HepG2 (cell line): ENCODE measurements around the gene MYCBP2. TPM values are rescaled to one million over a fixed set of nuclear protein-coding genes. Genes with fewer than 3 reads are reported as not detected.

Source experiments
- ATAC-seq: fragments of 200-7000 bp; cut with Tn5 transposase; 3 replicates; pipeline ENCODE4 v1.9.1; 2020; ENCODE audit warnings: mild to moderate bottlenecking, moderate library complexity
- BruUV-seq: library from RNA; stranded (reverse); fragments of 400-500 nt; replicated peaks from 2 replicates; lab custom pipeline; 2021; lab: Mats Ljungman, UMichigan
- CTCF ChIA-PET: fragments of 300-600 bp; formaldehyde crosslinking; extraction: SDS; loops from one replicate; lab custom pipeline; 2021; ENCODE audit warnings: low total read pairs, inconsistent platforms, low intra/inter-chr PET ratio; lab: Yijun Ruan, JAX
- POLR2A ChIA-PET: fragments of 350-600 bp; sonication (Branson Sonifier 250); formaldehyde crosslinking; loops from one replicate; lab custom pipeline; 2020; ENCODE audit warnings: antibody characterized with exemption, inconsistent platforms; lab: Yijun Ruan, JAX
- DNase-seq: peaks from one replicate; pipeline ENCODE4 v3.0.0-alpha.2; 2015; ENCODE audit warnings: low spot score
- FAIRE-seq: peaks from 3 replicates; lab custom pipeline; 2011; peaks lifted over from hg19 to GRCh38; lab: Jason Lieb, UNC
- H2AFZ ChIP-seq: one replicate; pipeline ENCODE4 v1.6.1; 2011; ENCODE audit warnings: low read length, inconsistent platforms
- H3K27ac ChIP-seq: fragments of 300-600 bp; 3 replicates; pipeline ENCODE4 v1.8.0; 2011; ENCODE audit warnings: mixed run types, mild to moderate bottlenecking, mixed read lengths, low read length, inconsistent platforms; ENCODE audit not compliant: insufficient read depth; ENCODE audit errors: extremely low read length
- H3K27me3 ChIP-seq, 2 experiments: fragments of 200-600 bp in 1 of 2; 2 replicates in 1 of 2; 3 replicates in 1 of 2; pipeline versions ENCODE4 v1.6.0 to v1.8.0; 2011; ENCODE audit warnings: low read length in 2 of 2, mild to moderate bottlenecking in 2 of 2, moderate library complexity in 2 of 2, inconsistent platforms in 1 of 2; ENCODE audit not compliant: insufficient read depth in 2 of 2, control insufficient read depth in 1 of 2
- H3K36me3 ChIP-seq, 2 experiments: fragments of 200-600 bp in 1 of 2; replicated peaks in 1 of 2; 2 replicates in 1 of 2; 3 replicates in 1 of 2; pipeline versions ENCODE4 v1.5.1 to v1.8.0; 2011; ENCODE audit warnings: low read length in 2 of 2, inconsistent platforms in 1 of 2; ENCODE audit not compliant: insufficient read depth in 2 of 2, control insufficient read depth in 1 of 2
- H3K4me1 ChIP-seq: 2 replicates; pipeline ENCODE4 v1.5.1; 2012; ENCODE audit warnings: low read length, inconsistent platforms; ENCODE audit not compliant: insufficient read depth
- H3K4me2 ChIP-seq: 2 replicates; pipeline ENCODE4 v1.6.0; 2011; ENCODE audit warnings: low read depth, low read length, inconsistent platforms
- H3K4me3 ChIP-seq, 3 experiments: fragments of 200-600 bp in 1 of 3; sonication (generic), shearing (Covaris generic) in 1 of 3; replicated peaks in 1 of 3; 2 replicates each; pipeline ENCODE4 v1.5.1; 2011 to 2016; ENCODE audit warnings: low read length in 3 of 3, inconsistent platforms in 2 of 3, low read depth in 2 of 3, mild to moderate bottlenecking in 2 of 3, control low read depth in 1 of 3, mixed read lengths in 1 of 3; ENCODE audit not compliant: insufficient read depth in 1 of 3
- H3K79me2 ChIP-seq: one replicate; pipeline ENCODE4 v1.6.1; 2011; ENCODE audit warnings: low read length, inconsistent platforms; ENCODE audit not compliant: insufficient read depth
- H3K9ac ChIP-seq: 2 replicates; pipeline ENCODE4 v1.6.0; 2011; ENCODE audit warnings: mild to moderate bottlenecking, low read depth, low read length, inconsistent platforms; ENCODE audit not compliant: insufficient read depth
- H3K9me3 ChIP-seq: 2 replicates; pipeline ENCODE4 v1.5.1; 2012; ENCODE audit warnings: mild to moderate bottlenecking, low read length
- H4K20me1 ChIP-seq: 2 replicates; pipeline ENCODE4 v1.6.0; 2011; ENCODE audit warnings: inconsistent platforms, mild to moderate bottlenecking, low read length, moderate library complexity; ENCODE audit not compliant: insufficient read depth
- ELF3 ChIP-seq: IDR thresholded peaks from 2 replicates; pipeline ENCODE4 v1.6.1; 2016; ENCODE audit warnings: missing genetic modification reagents, missing compliant biosample characterization
- HIC2 ChIP-seq: sonication (generic); formaldehyde crosslinking; IDR thresholded peaks from 2 replicates; pipeline ENCODE4 v1.9.0; 2022; ENCODE audit warnings: low read depth, missing genetic modification reagents
- KLF16 ChIP-seq, 2 experiments: sonication (generic) in 1 of 2; formaldehyde crosslinking in 1 of 2; IDR thresholded peaks; 2 replicates each; pipeline versions ENCODE4 v1.6.1 to v1.8.0; 2016 to 2023; ENCODE audit warnings: missing genetic modification reagents in 2 of 2, missing compliant biosample characterization in 1 of 2
- MAFF ChIP-seq: IDR thresholded peaks from 2 replicates; pipeline ENCODE4 v1.6.1; 2011; ENCODE audit warnings: low read depth, low read length, improper control_type of control experiment
- NAIF1 ChIP-seq: sonication (generic); formaldehyde crosslinking; IDR thresholded peaks from 2 replicates; pipeline ENCODE4 v1.5.0; 2020; ENCODE audit warnings: mild to moderate bottlenecking, missing genetic modification reagents, borderline replicate concordance
- SIN3A ChIP-seq: IDR thresholded peaks from 2 replicates; pipeline ENCODE4 v1.6.1; 2011; ENCODE audit warnings: low read depth, mild to moderate bottlenecking, control low read depth, low read length, borderline replicate concordance
- SOX13 ChIP-seq, 3 experiments: fragments of 450-650 bp in 1 of 3; sonication (generic) in 1 of 3; formaldehyde crosslinking in 1 of 3; IDR thresholded peaks in 2 of 3; conservative IDR thresholded peaks in 1 of 3; 2 replicates each; pipeline versions ENCODE4 v1.5.0 to v1.6.1; 2016 to 2020; ENCODE audit warnings: antibody characterized with exemption in 1 of 3, mild to moderate bottlenecking in 1 of 3, missing compliant biosample characterization in 1 of 3, missing genetic modification reagents in 1 of 3, moderate library complexity in 1 of 3
- SOX6 ChIP-seq, 2 experiments: fragments of 450-650 bp in 1 of 2; sonication (generic) in 1 of 2; formaldehyde crosslinking in 1 of 2; IDR thresholded peaks; 2 replicates each; pipeline versions ENCODE4 v1.4.0 to v1.6.1; 2017 to 2020; ENCODE audit warnings: antibody characterized with exemption in 1 of 2, mild to moderate bottlenecking in 1 of 2, missing genetic modification reagents in 1 of 2
- ZBTB39 ChIP-seq: sonication (generic); formaldehyde crosslinking; IDR thresholded peaks from 2 replicates; pipeline ENCODE4 v1.5.0; 2020; ENCODE audit warnings: missing genetic modification reagents
- ZNF263 ChIP-seq: sonication (generic); formaldehyde crosslinking; IDR thresholded peaks from 2 replicates; pipeline ENCODE4 v1.4.0; 2020; ENCODE audit warnings: missing genetic modification reagents
- ZUFSP ChIP-seq: sonication (generic); formaldehyde crosslinking; IDR thresholded peaks from 2 replicates; pipeline ENCODE4 v1.9.0; 2021; ENCODE audit warnings: missing genetic modification reagents, mild to moderate bottlenecking, borderline replicate concordance
- WGBS: methylation state at CpG from one replicate; pipeline ENCODE4 v1.1.6; 2017; ENCODE audit warnings: low lambda C conversion rate; 5-methylcytosine and 5-hydroxymethylcytosine counted together
- in situ Hi-C: cut with HindIII; loops from 2 replicates; pipeline ENCODE4 v1.10.0; 2017; ENCODE audit warnings: low pct_unique_long_range_greater_than_20kb; ENCODE audit not compliant: extremely low pct_ligation_motif_present
- intact Hi-C: fragments of 100-400 bp; cut with micrococcal nuclease; formaldehyde crosslinking; loops from one replicate; pipeline ENCODE4 v1.10.0; 2022; ENCODE audit not compliant: unreplicated experiment
- polyA plus RNA-seq, 8 experiments: library from polyadenylated mRNA; depleted of rRNA in 3 of 8; stranded (reverse) in 7 of 8; unstranded in 1 of 8; fragments of >200 nt; fragmentation: Illumina TruSeq in 4 of 8; extraction: Trizol in 4 of 8; gene quantifications; 2 replicates each; pipeline versions ENCODE4 v1.2.1 to v1.2.3, GENCODE V29; 2011 to 2016; ENCODE audit warnings: low read depth in 4 of 8, missing spikeins in 1 of 8, mixed read lengths in 1 of 8; ENCODE audit not compliant: insufficient read depth in 1 of 8
- total RNA-seq, 5 experiments: library from RNA; depleted of rRNA; stranded (reverse); fragments of >200 nt; fragmentation: Illumina TruSeq; extraction: Trizol; gene quantifications; 2 replicates each; pipeline ENCODE4 v1.2.3, GENCODE V29; 2016; ENCODE audit warnings: low read depth in 1 of 5

The MYCBP2 gene
- total and polyA plus RNA-seq, 2 of the 13 experiments (the other 11 are each of a cell fraction or from before 2014, with no cell fraction given) = 16.3 to 35.3 TPM

GRCh38 chr13:77338961-77339401, 12.1 kb upstream of the MYCBP2 start:
- 29% methylated on average over 5 of the region's 6 CpGs for WGBS
- H3K4me2 ChIP-seq = no peak overlapping the region
- DNase-seq (no peak), ATAC-seq (no peak), FAIRE-seq (no peak)
- intact Hi-C loops (no loop called here), in situ Hi-C loops (no loop called here)
- H3K36me3 ChIP-seq = no peaks in the 10 kb centered on the region
- CTCF ChIA-PET = no interaction called here
- H3K9ac ChIP-seq = no peak overlapping the region
- no peaks in the 10 kb centered on the region for H3K4me1 ChIP-seq
- no peaks in the 10 kb centered on the region for H3K79me2 ChIP-seq
- no peak overlapping the region for H3K27ac ChIP-seq
- H4K20me1 ChIP-seq = no peaks in the 10 kb centered on the region
- no peak overlapping the region for H2AFZ ChIP-seq
- no TSS peak for BruUV-seq
- TF ChIP-seq KLF16 (CRISPR knock-in tag; IDR thresholded peaks at IDR 0.05) (no peak), MAFF (no peak), ZNF263 (no peak), NAIF1 (no peak), SOX13 (IDR thresholded peaks at IDR 0.05) (no peak), SOX13 (CRISPR knock-in tag; conservative IDR thresholded peaks at IDR 0.05 in 1 of 2, IDR thresholded peaks at IDR 0.05 in 1 of 2) (no peak), ZBTB39 (CRISPR knock-in tag) (no peak), SIN3A (no peak), ZUFSP (CRISPR knock-in tag) (no peak), ELF3 (no peak), SOX6 (IDR thresholded peaks at IDR 0.05) (no peak), SOX6 (CRISPR knock-in tag; IDR thresholded peaks at IDR 0.05) (no peak), HIC2 (CRISPR knock-in tag) (no peak)
- H3K9me3 ChIP-seq = no peaks in the 10 kb centered on the region
- no peak overlapping the region for H3K4me3 ChIP-seq
- POLR2A ChIA-PET = no interaction called here
- peaks cover 1 to 8% of the 10 kb centered on the region in 2 experiments; a peak in 3 of 5 replicates for H3K27me3 ChIP-seq
